ENCODE data around the gene CMTR2.
"Not testable (repeated sequence)": the region's sequence is repeated elsewhere in the genome, so short reads cannot be mapped to it uniquely, and the experiment has no call there.

CMTR2 gene

GRCh38 chr16:71288890-71289731, at the start of gene CMTR2:
Gene CMTR2 (minus strand): TSS chr16:71289402. CDS start chr16:71285920, 3,482 bp downstream.
- peak; percentile 94 for DNase-seq

DNA sequence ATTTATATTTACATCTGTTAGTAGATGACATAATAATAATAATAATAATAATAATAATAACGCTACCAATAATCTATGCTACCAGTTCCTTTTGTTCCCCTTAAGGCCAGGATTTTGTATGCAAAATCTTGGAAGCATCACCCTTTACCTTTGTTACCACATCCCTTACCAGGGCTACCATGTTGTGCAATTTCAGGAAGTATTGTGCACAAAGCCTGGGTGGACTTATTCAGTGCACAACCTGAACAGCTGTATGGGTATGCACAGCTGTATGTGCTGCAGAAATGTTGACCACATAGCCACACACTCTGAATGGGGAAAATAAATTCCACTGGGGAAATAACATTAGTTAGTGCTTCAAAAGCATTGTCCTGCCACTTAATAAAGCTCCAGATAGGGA, 49.4 kb upstream of the CMTR2 start:
- no peak for DNase-seq

DNA sequence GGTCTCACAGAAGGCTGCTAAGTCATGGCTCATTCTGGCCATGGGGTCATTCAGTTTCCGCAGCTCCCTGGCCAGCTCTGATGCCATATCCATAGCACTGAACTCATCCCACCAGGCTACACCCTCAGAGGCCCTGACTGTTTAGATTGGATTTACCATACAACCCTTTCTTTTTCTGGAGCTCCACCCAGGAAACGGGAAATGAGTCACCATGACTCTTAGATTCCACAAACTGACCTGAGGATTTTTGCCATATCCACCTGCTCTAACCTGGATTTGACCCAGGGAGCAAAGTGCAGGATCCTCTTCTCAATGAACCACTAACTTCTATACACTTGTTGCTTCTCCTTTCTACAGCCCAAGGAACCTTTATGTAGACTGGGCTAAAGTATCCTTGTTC, 49.0 kb upstream of the CMTR2 start:
- no peak for DNase-seq

- DNase-seq: no peak
Observed at GRCh38 chr16:71337631-71338030, 48.4 kb upstream of the CMTR2 start.

- DNase-seq: no peak
Observed at GRCh38 chr16:71328151-71328550, 38.9 kb upstream of the CMTR2 start.

- no peak for DNase-seq
Observed at GRCh38 chr16:71327720-71328119, 38.5 kb upstream of the CMTR2 start.

GRCh38 chr16:71319999-71320398, 30.8 kb upstream of the CMTR2 start:
- no peak for DNase-seq

DNA sequence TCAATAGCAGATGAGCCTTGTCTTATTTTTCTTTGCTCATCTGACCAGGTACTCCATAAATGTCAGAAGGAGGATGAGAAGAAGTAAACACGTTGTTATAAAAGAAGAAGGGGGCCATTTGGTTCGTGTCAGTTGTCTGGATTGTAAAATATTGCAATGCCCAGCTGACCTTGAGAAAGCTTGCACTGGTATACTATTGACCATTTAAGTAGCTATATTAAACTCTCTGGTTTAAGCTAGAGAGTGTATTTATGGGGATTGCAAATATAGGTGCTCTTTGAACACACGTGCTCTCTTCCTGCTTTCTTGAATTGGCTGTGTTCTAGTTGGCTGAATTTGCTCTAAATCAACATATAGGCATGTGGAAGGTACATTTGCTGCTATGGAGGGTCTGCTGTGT, 26.1 kb upstream of the CMTR2 start:
- no peak for DNase-seq

GRCh38 chr16:71313591-71313990, 24.4 kb upstream of the CMTR2 start:
- DNase-seq: not testable (repeated sequence)

- DNase-seq: peak; percentile 25
Observed at GRCh38 chr16:71311553-71312158, 22.5 kb upstream of the CMTR2 start.

DNA sequence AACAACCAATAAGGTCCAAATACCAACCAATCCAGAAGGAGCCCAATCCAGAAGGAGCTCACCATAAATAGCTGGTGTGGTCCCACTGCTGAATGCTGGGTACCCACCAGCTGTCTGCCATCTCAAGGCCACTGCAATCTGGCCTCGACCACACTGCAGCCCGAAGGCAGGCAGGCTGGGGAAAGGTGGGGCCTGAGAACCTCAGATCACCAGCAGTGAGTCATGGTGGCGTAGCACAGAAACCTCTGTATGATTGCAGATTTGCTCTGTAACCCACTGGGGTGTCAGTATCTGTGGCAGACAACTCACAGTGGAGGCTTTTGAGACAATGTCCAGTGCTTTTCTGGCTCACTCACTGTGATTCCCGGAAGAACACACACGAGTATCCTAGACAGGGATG, 14.7 kb upstream of the CMTR2 start:
- no peak for DNase-seq

DNA sequence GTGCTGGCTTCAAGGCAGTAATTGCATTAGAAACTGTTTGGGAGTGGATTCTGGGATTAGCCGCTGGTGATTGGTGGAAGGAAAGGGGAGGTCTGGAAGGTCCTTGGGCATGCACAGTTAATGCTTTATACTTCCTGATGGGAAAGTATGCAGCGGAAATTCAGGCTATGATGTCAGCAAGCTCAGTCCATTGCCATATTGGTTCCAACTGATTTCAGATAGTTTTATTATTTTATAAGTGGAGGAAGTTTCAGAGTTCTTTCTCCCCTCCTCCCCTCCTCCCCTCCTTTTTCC, 8.1 kb upstream of the CMTR2 start:
- no peak for DNase-seq

DNA sequence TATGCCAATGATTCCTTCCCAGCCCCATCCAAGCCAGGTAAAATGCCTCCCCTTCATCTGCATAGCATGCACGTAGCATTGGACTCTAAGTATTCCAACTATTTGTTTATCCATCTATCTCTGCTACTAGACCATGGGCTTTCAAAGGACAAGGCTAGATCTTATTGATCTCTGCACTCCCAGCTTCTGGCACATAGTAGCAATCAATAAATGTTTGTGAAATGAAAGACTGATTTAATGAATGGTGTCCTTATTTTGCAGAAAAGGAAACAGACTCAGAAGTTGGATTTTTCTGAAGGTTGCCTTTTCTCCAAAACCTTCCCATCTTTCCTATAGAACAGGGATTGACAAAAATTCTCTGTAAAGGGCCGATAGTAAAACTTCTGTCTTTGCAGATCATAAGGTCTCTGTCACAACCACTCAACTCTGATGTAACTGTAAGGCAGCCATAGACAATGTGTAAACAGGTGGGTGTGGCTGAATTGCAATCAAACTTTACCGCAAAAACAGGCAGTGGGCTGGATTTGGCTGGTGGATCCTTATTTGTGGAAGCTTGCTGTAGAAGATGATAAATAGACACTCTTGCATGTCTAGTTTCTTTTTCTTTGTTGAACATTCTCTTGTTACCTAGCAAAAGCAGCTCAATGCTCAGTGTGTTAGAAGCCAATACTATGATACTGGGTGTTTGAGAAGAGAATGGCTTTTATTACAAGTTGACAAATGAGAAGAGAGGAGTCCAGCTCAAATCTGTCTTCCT, 7.6 kb upstream of the CMTR2 start:
- no peak for DNase-seq

- no peak for DNase-seq
Observed at GRCh38 chr16:71295950-71296349, 6.7 kb upstream of the CMTR2 start.

GRCh38 chr16:71293919-71294318, 4.7 kb upstream of the CMTR2 start:
- no peak for DNase-seq

DNA sequence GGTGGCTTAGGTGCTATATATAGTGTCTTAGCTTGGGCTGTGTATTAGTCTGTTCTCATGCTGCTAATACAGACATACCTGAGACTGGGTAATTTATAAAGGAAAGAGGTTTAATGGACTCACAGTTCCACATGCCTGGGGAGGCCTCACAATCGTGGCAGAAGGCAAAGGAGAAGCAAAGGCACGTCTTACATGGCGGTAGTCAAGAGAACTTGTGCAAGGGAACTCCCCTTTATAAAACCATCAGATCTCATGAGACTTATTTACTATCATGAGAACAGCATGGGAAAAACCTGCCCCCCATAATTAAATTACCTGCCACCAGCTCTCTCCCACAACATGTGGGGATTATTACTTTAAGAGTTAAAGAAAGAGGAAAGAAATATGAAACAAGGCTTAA, 2.9 kb upstream of the CMTR2 start:
- DNase-seq: not testable (repeated sequence)

GRCh38 chr16:71289732-71290062, 495 bp upstream of the CMTR2 start:
- no peak for DNase-seq

DNA sequence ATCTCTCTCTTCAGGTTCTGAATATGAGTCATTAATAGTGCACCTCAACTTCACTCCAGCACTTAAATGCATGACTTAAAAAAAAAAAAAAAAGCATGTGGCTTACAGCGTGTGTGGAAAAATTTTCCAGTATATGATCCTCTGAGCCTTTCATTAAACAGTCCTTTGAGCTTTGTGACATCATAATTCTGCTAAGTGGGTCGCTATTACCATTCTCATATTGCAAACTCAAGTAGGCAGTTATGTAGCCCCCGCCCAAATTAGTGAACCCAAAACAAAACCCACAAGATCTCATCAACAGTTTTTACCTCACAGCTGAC, 672 bp downstream of the CMTR2 start:
- DNase-seq: no peak

- no peak for DNase-seq
Observed at GRCh38 chr16:71287911-71288310, 1.3 kb downstream of the CMTR2 start.

- DNase-seq: no peak
Observed at GRCh38 chr16:71287454-71287853, 1.7 kb downstream of the CMTR2 start.

DNA sequence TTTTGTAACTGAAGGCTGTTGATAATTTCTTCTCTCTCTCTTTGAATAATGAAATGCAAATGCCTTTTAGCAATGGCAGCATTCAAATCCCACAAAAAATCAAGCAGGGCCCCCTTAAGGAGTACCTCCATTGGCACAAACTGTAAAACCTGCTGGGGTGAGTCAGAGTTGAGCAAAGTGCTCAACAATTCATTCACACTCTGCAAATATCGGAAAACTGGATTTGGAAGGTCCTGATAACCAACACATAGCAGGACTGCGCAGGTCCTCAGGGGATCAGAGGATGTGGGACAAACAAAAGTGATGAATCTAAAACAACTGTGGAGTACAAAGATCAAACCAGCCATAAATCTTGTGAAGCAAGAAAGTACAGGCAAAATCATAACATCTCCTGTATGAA, 5.6 kb downstream of the CMTR2 start:
- DNase-seq: no peak

DNA sequence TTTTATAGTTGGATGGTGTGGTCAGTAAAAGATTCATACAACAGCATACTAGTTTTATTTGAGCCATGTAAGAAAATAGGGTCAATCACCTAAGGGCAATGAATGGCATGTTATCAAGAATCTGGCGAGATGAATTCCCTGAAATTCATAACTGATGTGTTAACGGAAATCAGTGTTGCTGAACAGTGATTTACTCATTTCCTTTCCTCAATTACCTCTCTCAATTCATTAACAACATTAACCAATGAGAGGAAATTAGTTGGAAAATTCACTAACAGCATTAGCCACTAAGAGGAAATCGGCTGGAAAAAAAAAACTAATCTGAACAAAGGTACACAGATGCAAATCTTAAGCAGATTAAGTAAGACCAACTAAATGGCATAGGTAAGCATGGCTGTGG, 6.3 kb downstream of the CMTR2 start:
- DNase-seq: no peak

DNA sequence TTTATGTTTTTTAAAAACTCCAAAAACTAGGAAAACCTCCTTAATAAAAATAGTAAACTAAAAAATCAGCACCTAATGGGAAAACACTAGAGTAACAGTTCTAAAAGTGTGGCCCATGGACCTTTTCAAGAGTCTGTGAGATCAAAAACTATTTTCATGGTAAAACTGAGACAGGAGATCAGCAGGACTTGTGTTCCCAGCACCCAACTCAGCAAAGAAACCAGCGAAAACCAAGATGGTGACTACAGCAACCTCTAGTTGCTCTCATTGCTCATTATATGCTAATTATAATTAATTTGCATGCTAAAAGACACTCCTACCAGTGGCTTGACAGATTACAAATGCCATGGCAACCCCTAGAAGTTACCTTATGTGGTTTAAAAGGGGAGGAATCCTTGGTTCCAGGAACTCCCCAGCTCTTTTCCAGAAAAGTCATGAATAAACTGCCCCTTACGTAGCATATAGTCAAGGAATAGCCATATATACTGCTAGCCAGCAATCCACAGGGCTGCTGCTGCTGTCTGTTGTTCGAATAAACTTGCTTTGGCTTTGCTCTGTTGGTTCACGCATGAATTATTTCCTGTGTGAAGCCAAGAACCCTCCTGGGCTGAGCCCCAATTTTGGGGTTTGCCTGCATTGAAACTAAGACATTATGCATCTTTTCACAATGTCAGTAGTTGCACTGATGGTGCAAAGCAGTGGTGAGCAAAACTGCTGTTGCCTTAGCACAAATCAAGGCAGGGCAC, 12.4 kb downstream of the CMTR2 start:
- DNase-seq: no peak

DNA sequence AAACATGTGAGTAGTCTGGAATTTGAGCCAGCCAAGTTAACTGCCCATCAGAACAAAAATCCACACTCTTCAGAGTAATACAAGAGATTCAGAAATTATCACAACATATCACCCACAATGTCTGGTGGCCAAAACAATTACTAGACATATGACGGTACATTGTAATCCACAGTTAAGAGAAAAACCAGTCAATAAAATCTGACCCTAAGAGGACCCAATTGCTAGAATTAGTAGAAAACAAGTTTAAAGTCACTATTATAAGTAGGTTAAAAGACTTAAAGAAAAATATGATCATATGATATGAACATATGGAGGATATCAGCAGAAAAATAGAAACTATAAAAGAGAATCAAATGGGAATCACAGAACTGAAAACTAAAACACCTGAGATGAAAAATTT, 15.8 kb downstream of the CMTR2 start:
- DNase-seq: no peak

Data from activated CD4-positive, alpha-beta T cell treated with anti-CD3 and anti-CD28 coated beads for 48 hours (primary cell).